Calu3 (cell line): ENCODE data around the gene SLC10A3. TPM values are rescaled to one million over a fixed set of nuclear protein-coding genes. Genes with fewer than 3 reads are reported as not detected.
"Not testable (repeated sequence)": the region's sequence is repeated elsewhere in the genome, so short reads cannot be mapped to it uniquely, and the experiment has no call there.

Source experiments
- BruUV-seq: library from RNA; stranded (reverse); fragments of 400-500 nt; replicated peaks from 2 replicates; lab custom pipeline; 2021; lab: Mats Ljungman, UMichigan
- CTCF ChIA-PET: fragments of 300-600 bp; sonication (Branson Sonifier 250); formaldehyde crosslinking; loops from one replicate; lab custom pipeline; 2022; ENCODE audit warnings: antibody characterized with exemption; lab: Charles Lee
- DNase-seq: peaks from one replicate; pipeline ENCODE4 v3.0.0; 2022
- H3K27ac Mint-ChIP-seq: one replicate; pipeline ENCODE4 v1.8.0; 2022; ENCODE audit warnings: mixed read lengths; ENCODE audit not compliant: unreplicated experiment
- H3K27me3 Mint-ChIP-seq: one replicate; pipeline ENCODE4 v1.8.0; 2022; ENCODE audit warnings: mixed read lengths; ENCODE audit not compliant: unreplicated experiment
- H3K36me3 Mint-ChIP-seq: one replicate; pipeline ENCODE4 v1.8.0; 2022; ENCODE audit warnings: mild to moderate bottlenecking, moderate library complexity, mixed read lengths; ENCODE audit not compliant: insufficient read depth, unreplicated experiment
- H3K4me1 Mint-ChIP-seq: one replicate; pipeline ENCODE4 v1.8.0; 2022; ENCODE audit warnings: mild to moderate bottlenecking, low read depth, mixed read lengths; ENCODE audit not compliant: unreplicated experiment
- H3K4me3 Mint-ChIP-seq: one replicate; pipeline ENCODE4 v1.8.0; 2022; ENCODE audit warnings: mild to moderate bottlenecking, low read depth, moderate library complexity, mixed read lengths; ENCODE audit not compliant: unreplicated experiment
- H3K9me3 Mint-ChIP-seq: one replicate; pipeline ENCODE4 v1.8.0; 2022; ENCODE audit warnings: low read depth, mixed read lengths; ENCODE audit not compliant: unreplicated experiment
- intact Hi-C: fragments of 100-400 bp; cut with micrococcal nuclease; formaldehyde crosslinking; loops from one replicate; pipeline ENCODE4 v1.10.0; 2022; ENCODE audit not compliant: unreplicated experiment
- total RNA-seq: library from RNA; stranded (reverse); gene quantifications from 2 replicates; pipeline ENCODE4 v1.2.3, GENCODE V29; 2022
- TF ChIP-seq, protein P1 (sequence below): fragments of 200-600 bp; IDR thresholded peaks from one replicate; pipeline ENCODE4 v1.8.0; 2022; ENCODE audit warnings: antibody characterized with exemption; ENCODE audit not compliant: unreplicated experiment

SLC10A3 gene
- total RNA-seq, 1 experiment from 2014 or later: 21.5 TPM

DNA sequence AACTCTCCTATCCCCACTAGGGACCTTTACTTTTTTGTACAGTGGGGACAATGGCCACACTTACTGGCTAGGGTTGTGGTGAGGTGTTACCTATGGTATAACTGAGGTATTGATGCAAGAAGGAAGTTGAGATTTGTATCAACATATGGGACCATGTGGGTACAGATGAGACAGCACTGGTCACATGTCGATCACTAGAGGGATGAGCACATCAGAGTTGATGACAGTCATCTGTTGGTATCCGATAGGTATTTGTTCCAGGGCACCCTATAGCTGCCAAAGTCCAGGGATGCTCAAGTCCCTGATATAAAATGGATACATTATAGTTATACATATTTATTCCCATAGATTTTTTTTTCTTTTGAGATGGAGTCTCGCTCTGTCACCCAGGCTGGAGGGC, 12.6 kb upstream of the SLC10A3 start:
- TF ChIP-seq, protein P1, sequence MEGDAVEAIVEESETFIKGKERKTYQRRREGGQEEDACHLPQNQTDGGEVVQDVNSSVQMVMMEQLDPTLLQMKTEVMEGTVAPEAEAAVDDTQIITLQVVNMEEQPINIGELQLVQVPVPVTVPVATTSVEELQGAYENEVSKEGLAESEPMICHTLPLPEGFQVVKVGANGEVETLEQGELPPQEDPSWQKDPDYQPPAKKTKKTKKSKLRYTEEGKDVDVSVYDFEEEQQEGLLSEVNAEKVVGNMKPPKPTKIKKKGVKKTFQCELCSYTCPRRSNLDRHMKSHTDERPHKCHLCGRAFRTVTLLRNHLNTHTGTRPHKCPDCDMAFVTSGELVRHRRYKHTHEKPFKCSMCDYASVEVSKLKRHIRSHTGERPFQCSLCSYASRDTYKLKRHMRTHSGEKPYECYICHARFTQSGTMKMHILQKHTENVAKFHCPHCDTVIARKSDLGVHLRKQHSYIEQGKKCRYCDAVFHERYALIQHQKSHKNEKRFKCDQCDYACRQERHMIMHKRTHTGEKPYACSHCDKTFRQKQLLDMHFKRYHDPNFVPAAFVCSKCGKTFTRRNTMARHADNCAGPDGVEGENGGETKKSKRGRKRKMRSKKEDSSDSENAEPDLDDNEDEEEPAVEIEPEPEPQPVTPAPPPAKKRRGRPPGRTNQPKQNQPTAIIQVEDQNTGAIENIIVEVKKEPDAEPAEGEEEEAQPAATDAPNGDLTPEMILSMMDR: no peak
- no peak for DNase-seq
- no peak overlapping the region for H3K27ac Mint-ChIP-seq
- H3K9me3 Mint-ChIP-seq: no peaks in the 10 kb centered on the region
- BruUV-seq: no TSS peak
- CTCF ChIA-PET: no interaction called here
- H3K27me3 Mint-ChIP-seq: no peaks in the 10 kb centered on the region
- no peak overlapping the region for H3K4me3 Mint-ChIP-seq
- H3K36me3 Mint-ChIP-seq: peaks cover 9% of the 10 kb centered on the region
- intact Hi-C loops: no loop called here
- H3K4me1 Mint-ChIP-seq: no peaks in the 10 kb centered on the region

DNA sequence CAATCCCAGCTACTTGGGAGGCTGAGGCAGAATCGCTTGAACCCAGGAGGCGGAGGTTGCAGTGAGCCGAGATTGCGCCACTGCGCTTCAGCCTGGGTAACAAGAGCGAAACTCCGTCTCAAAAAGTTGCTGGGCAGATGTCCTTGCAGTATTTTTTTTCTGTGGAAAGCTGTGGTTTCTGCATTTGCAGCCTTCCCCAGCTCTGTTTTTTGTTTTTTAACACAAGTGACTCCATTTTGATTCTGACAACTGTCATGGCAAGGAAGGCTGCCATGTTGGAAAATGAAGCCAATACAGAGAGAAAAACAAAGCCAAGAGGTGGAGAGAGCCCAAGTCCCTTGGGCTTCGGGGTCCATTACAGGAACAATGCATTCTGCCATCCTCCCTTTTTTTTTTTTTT, 11.7 kb upstream of the SLC10A3 start:
- no peak for DNase-seq
- no peaks in the 10 kb centered on the region for H3K27me3 Mint-ChIP-seq
- H3K4me1 Mint-ChIP-seq: no peaks in the 10 kb centered on the region
- no peaks in the 10 kb centered on the region for H3K9me3 Mint-ChIP-seq
- TF ChIP-seq, protein P1: no peak
- BruUV-seq: no TSS peak
- intact Hi-C loops: no loop called here
- peaks cover 9% of the 10 kb centered on the region for H3K36me3 Mint-ChIP-seq
- CTCF ChIA-PET: interaction anchor here (0.6 kb wide), 1 partner anchor 48 kb away, joined by 4 read pairs; no protein-coding TSS in a partner anchor
- no peak overlapping the region for H3K27ac Mint-ChIP-seq
- H3K4me3 Mint-ChIP-seq: no peak overlapping the region

DNA sequence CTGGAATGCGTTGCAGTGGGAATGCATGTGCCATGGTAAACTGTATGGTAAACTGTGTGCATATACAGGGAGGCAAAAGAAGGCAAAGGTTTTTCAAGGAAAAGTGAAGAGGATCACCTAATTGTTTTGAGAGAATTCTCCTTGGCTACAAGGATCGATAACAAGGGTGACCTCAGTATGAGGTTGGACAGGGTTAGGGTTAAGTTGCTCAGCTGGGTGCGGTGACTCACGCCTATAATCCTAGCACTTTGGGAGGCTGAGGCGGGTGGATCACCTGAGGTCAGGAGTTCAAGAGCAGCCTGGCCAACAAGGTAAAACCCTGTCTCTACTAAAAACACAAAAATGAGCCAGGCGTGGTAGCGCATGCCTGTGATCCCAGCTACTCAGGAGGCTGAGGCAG, 11.0 kb upstream of the SLC10A3 start:
- H3K9me3 Mint-ChIP-seq, intact Hi-C loops, H3K4me3 Mint-ChIP-seq, H3K36me3 Mint-ChIP-seq, DNase-seq, BruUV-seq, H3K27ac Mint-ChIP-seq, H3K4me1 Mint-ChIP-seq, H3K27me3 Mint-ChIP-seq, CTCF ChIA-PET: not testable (repeated sequence)

DNA sequence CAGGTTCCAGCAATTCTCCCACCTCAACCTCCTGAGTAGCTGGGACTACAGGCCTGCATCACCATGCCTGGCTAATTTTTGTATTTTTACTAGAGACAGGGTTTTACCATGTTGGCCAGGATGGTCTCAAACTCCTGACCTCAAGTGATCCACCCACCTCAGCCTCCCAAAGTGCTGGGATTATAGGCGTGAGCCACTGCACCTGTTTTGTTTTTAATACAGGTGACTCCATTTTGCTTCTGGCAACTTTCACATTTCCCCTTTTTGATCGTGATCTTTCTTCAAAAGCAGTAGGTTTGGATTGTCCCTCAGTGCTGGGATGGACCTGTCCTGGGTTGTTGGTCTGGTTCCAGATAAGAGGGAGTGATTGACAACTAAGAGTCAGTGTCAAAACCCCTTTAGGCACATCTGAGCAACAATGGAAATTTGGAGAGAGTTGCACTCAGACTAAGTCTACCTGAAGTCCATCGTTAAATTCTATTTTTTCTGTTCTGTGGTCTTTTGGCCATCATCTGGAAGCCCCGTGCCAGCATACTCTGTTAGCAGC, 6.2 kb upstream of the SLC10A3 start:
- H3K27ac Mint-ChIP-seq, H3K4me3 Mint-ChIP-seq, DNase-seq, BruUV-seq, CTCF ChIA-PET, H3K36me3 Mint-ChIP-seq, H3K4me1 Mint-ChIP-seq, H3K27me3 Mint-ChIP-seq, H3K9me3 Mint-ChIP-seq, intact Hi-C loops: not testable (repeated sequence)

DNA sequence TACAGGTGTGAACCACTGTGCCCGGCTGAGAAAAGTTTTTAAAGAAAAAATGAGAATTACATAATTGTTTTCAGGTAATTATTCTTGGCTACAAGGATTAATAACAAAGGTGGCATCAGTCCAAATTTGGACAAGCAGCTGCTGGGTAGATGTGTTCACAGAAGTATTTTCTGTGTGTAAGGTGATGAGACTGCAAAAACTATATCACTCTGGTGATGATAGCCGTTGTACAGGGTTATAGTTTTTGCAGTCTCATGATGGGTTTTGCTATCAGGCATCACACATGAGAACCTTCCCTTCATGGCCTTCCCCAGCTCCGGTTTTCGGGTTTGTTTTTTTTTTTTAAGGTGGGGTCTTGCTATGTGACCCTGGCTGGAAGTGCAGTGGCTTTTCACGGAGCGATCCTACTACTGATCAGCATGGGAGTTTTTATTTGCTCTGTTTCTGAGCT, 5.1 kb upstream of the SLC10A3 start:
- peaks cover 11% of the 10 kb centered on the region for H3K36me3 Mint-ChIP-seq
- DNase-seq: no peak
- H3K4me1 Mint-ChIP-seq: no peaks in the 10 kb centered on the region
- intact Hi-C loops: no loop called here
- CTCF ChIA-PET: interaction anchor here (0.6 kb wide), 1 partner anchor 17 kb away, joined by 4 read pairs; no protein-coding TSS in a partner anchor
- H3K27ac Mint-ChIP-seq: no peak overlapping the region
- H3K4me3 Mint-ChIP-seq: no peak overlapping the region
- no peaks in the 10 kb centered on the region for H3K27me3 Mint-ChIP-seq
- TF ChIP-seq, protein P1: no peak
- BruUV-seq: no TSS peak
- H3K9me3 Mint-ChIP-seq: no peaks in the 10 kb centered on the region
